Measurements from ENCODE around the gene CA12. TPM values are rescaled to one million over a fixed set of nuclear protein-coding genes. Genes with fewer than 3 reads are reported as not detected.

CA12 gene
- total and polyA plus RNA-seq, 2 donors (not counting 3 experiments of a cell fraction or from before 2014, with no cell fraction given): 1.1 to 5.9 TPM

GRCh38 chr15:63421433-63421832 lies 39.8 kb upstream of the CA12 start:
- Histone ChIP-seq H3K36me3 (ENCODE audit: control insufficient read depth in 2 of 2, extremely low read depth in 1 of 2, insufficient read depth in 2 of 2, low read length in 2 of 2) (no peaks in the 10 kb centered on the region), H3K9me1 (replicated peaks; ENCODE audit: control insufficient read depth, extremely low read depth, insufficient read depth, low read length) (no peaks in the 10 kb centered on the region), H3K27ac (ENCODE audit: insufficient read depth, low read depth, low read length) (no peak overlapping the region), H3K79me2 (ENCODE audit: control insufficient read depth, insufficient read depth, low read length) (no peaks in the 10 kb centered on the region), H4K20me1 (replicated peaks; ENCODE audit: control insufficient read depth, extremely low read depth, insufficient read depth, low read length) (no peaks in the 10 kb centered on the region), H3K4me2 (ENCODE audit: insufficient read depth, low read length) (no peak overlapping the region), H3K4me1 (ENCODE audit: control insufficient read depth, extremely low read depth, insufficient read depth, low read length) (no peaks in the 10 kb centered on the region), H3K9ac (replicated peaks; ENCODE audit: extremely low read depth, insufficient read depth, low read length) (no peak overlapping the region), H2AFZ (ENCODE audit: low read depth, low read length) (no peak overlapping the region), H3K4me3 (replicated peaks in 1 of 3; ENCODE audit: insufficient read depth in 1 of 3, low read depth in 1 of 3, low read length in 3 of 3) (no peak overlapping the region), H3K27me3 (ENCODE audit: control insufficient read depth in 2 of 2, insufficient read depth in 2 of 2, low read length in 2 of 2) (no peaks in the 10 kb centered on the region), H3K9me3 (replicated peaks; ENCODE audit: control insufficient read depth, insufficient read depth, low read length) (no peaks in the 10 kb centered on the region)
- DNase-seq (ENCODE audit: low read depth, low spot score): no peak
- intact Hi-C loops (cut with micrococcal nuclease) (no loop called here), dilution Hi-C loops (cut with MboI; ENCODE audit: extremely low pct_ligation_motif_present, low sequenced_read_pairs) (no loop called here)
- no peak for FAIRE-seq
- ChIA-PET POLR2A (no interaction called here), CTCF (interaction anchor here (1.0 kb wide), 1 partner anchor 13 kb away, joined by 3 read pairs; no protein-coding TSS in a partner anchor)
- no TSS peak for BruUV-seq (replicated peaks)
- TF ChIP-seq JUN (IDR thresholded peaks at IDR 0.05; ENCODE audit: borderline replicate concordance, insufficient read depth, insufficient read length, low read depth) (no peak), FOS (IDR thresholded peaks at IDR 0.05; ENCODE audit: borderline replicate concordance, insufficient read depth, low read length) (no peak), POLR2A (IDR thresholded peaks at IDR 0.05; ENCODE audit: low read depth, low read length) (no peak), MYC (IDR thresholded peaks at IDR 0.05; ENCODE audit: low read depth, low read length) (no peak), POLR2AphosphoS5 (IDR thresholded peaks at IDR 0.05; ENCODE audit: insufficient read depth, low read depth, low read length) (no peak), EZH2 (IDR thresholded peaks at IDR 0.05; ENCODE audit: borderline replicate concordance, low read depth, low read length, severe bottlenecking) (no peak), GATA2 (IDR thresholded peaks at IDR 0.05; ENCODE audit: insufficient read depth, insufficient read length, low read depth, low read length) (no peak)
- TF ChIP-seq, protein P1, sequence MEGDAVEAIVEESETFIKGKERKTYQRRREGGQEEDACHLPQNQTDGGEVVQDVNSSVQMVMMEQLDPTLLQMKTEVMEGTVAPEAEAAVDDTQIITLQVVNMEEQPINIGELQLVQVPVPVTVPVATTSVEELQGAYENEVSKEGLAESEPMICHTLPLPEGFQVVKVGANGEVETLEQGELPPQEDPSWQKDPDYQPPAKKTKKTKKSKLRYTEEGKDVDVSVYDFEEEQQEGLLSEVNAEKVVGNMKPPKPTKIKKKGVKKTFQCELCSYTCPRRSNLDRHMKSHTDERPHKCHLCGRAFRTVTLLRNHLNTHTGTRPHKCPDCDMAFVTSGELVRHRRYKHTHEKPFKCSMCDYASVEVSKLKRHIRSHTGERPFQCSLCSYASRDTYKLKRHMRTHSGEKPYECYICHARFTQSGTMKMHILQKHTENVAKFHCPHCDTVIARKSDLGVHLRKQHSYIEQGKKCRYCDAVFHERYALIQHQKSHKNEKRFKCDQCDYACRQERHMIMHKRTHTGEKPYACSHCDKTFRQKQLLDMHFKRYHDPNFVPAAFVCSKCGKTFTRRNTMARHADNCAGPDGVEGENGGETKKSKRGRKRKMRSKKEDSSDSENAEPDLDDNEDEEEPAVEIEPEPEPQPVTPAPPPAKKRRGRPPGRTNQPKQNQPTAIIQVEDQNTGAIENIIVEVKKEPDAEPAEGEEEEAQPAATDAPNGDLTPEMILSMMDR (IDR thresholded peaks at IDR 0.05; ENCODE audit: extremely low read depth in 1 of 2, insufficient read depth in 1 of 2, low read depth in 1 of 2, low read length in 2 of 2): no peak
- TF ChIP-seq, protein P2, sequence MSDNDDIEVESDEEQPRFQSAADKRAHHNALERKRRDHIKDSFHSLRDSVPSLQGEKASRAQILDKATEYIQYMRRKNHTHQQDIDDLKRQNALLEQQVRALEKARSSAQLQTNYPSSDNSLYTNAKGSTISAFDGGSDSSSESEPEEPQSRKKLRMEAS (IDR thresholded peaks at IDR 0.05; ENCODE audit: insufficient read depth, insufficient read length): no peak

Measured in endothelial cell of umbilical vein (primary cell).